IMR-90 (cell line): ENCODE measurements around the gene FAIM.

ENCODE experiments used
- CEBPB ChIP-seq: IDR thresholded peaks from 2 replicates; pipeline ENCODE4 v1.6.1; 2012; ENCODE audit warnings: low read depth, low read length, improper control_type of control experiment
- FOS ChIP-seq: fragments of 150-350 bp; IDR thresholded peaks from 2 replicates; pipeline ENCODE4 v1.6.1; 2016; ENCODE audit warnings: low read depth, low read length
- RAD21 ChIP-seq: IDR thresholded peaks from 2 replicates; pipeline ENCODE4 v1.6.1; 2012; ENCODE audit warnings: low read length, improper control_type of control experiment
- RCOR1 ChIP-seq: IDR thresholded peaks from 2 replicates; pipeline ENCODE4 v1.6.1; 2012; ENCODE audit warnings: mild to moderate bottlenecking, low read length, improper control_type of control experiment; ENCODE audit not compliant: insufficient replicate concordance
- USF2 ChIP-seq: fragments of 150-350 bp; IDR thresholded peaks from 2 replicates; pipeline ENCODE4 v1.6.1; 2017; ENCODE audit warnings: mild to moderate bottlenecking, antibody characterized with exemption, low read length, low read depth
- TF ChIP-seq, protein P1 (sequence below): conservative IDR thresholded peaks from 2 replicates; pipeline ENCODE4 v1.5.1; 2012; ENCODE audit warnings: mild to moderate bottlenecking, low read depth, low read length, improper control_type of control experiment

DNA sequence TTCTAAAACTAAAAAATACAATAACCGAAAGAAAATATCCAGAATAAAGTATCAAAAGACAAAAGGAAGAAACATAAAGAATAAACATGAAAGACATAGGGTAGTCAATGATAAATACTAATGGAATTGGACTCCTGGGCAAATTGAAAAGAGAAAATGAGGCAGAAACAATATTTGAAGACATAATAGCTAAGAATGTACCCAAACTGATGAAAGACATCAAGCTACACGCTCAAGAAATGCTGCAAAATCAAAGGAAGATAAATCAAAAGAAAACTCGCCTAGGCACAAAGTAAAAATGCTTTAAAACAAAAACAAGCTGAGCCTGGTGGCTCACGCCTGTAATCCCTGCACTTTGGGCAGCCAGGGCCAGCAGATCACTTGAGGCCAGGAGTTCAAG is 49.4 kb upstream of the FAIM start:
- TF ChIP-seq, protein P1, sequence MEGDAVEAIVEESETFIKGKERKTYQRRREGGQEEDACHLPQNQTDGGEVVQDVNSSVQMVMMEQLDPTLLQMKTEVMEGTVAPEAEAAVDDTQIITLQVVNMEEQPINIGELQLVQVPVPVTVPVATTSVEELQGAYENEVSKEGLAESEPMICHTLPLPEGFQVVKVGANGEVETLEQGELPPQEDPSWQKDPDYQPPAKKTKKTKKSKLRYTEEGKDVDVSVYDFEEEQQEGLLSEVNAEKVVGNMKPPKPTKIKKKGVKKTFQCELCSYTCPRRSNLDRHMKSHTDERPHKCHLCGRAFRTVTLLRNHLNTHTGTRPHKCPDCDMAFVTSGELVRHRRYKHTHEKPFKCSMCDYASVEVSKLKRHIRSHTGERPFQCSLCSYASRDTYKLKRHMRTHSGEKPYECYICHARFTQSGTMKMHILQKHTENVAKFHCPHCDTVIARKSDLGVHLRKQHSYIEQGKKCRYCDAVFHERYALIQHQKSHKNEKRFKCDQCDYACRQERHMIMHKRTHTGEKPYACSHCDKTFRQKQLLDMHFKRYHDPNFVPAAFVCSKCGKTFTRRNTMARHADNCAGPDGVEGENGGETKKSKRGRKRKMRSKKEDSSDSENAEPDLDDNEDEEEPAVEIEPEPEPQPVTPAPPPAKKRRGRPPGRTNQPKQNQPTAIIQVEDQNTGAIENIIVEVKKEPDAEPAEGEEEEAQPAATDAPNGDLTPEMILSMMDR, result no peak
- TF ChIP-seq RAD21 (no peak), USF2 (no peak), FOS (no peak), RCOR1 (no peak), CEBPB (no peak)
